NCI-H187 treated with DMSO at 0.1 percent for 48 hours (cell line): ENCODE measurements around the gene ZXDB.
"Not testable (repeated sequence)": the region's sequence is repeated elsewhere in the genome, so short reads cannot be mapped to it uniquely, and the experiment has no call there.

Experiments used
- DNase-seq: peaks from one replicate; lab custom pipeline; 2025; lab: John Stamatoyannopoulos, UW

ZXDB gene

DNA sequence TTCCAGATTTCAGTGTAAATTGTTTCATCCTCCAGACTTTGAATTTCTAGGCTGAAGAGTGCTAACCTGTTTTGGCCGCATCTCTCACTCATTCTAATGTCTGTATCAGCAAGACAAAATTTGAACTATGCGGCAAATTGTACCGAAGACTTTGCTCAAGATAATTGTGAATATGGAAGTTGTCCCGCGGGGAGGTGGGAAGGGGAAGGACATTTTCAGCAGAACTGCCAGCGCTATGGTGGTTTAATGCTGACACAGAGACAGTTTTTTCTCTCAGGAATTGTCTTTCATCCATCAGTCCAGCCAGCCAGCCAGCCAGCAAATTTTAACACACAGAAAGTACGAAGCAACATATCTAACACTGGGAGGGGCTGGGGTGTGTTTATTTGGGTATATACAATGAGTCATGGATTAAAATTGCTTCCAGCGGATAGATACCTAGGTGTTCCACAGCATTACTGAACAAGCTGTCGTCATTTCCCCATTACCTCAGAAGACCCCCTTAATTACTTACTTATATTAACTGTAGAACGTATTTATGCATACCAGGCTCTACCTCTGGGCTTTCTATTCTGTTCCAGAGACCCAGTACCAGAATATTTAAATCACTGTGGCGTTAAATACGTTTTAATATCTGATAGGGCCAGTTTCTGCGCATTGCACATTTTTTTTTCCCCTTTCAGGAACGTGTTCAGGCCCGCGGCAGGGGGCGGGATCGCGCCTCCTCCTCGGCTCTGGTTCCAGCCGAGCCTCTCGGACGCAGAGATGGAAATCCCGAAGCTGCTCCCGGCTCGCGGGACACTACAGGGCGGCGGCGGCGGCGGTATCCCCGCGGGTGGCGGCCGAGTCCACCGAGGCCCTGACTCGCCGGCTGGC is at the start of gene ZXDB:
TSS of gene ZXDB (plus strand) at position 728 of the 876 bp plus-strand sequence. CDS start at position 766, 38 bp downstream.
- not testable (repeated sequence) for DNase-seq

DNA sequence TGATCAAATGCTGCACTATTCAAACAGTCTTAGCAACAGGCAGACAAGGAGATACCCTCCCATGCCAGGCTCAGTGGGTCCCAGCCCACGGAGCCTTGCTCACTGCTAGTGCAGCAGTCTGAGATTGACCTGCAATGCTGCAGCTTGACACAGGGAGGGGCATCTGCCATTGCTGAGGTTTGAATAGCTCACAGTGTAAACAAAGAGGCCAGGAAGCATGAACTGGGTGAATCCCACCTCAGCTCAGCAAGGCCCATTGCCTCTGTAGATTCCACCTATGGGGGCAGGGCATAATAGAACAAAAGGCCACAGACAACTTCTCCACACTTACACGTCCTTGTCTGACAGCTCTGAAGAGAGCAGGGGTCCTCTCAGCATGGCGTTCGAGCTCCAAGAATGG is 26.6 kb upstream of the ZXDB start:
- no peak for DNase-seq

GRCh38 chrX:57573754-57574153 is 18.1 kb upstream of the ZXDB start:
- no peak for DNase-seq

DNA sequence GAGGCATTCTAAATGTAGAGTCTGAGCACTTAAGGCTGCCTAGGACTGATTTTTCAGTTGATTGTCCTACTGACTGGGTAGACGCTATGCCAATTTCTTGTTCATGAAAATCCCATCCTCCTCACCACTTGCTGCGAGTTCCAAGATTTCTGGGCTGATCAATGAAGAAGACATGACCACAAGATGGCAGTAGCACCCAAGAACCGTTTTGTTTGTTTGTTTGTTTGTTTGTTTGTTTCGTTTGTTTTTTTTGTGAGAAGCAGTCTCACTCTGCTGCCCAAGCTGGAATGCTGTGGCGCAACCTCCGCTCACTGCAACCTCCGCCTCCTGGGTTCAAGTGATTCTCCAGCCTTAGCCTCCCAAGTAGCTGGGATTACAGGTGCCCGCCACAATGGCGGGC is 8.9 kb upstream of the ZXDB start:
- not testable (repeated sequence) for DNase-seq

GRCh38 chrX:57583477-57583876 is 8.3 kb upstream of the ZXDB start:
- no peak for DNase-seq

- no peak for DNase-seq
Measured at GRCh38 chrX:57586360-57586759, 5.5 kb upstream of the ZXDB start.

DNA sequence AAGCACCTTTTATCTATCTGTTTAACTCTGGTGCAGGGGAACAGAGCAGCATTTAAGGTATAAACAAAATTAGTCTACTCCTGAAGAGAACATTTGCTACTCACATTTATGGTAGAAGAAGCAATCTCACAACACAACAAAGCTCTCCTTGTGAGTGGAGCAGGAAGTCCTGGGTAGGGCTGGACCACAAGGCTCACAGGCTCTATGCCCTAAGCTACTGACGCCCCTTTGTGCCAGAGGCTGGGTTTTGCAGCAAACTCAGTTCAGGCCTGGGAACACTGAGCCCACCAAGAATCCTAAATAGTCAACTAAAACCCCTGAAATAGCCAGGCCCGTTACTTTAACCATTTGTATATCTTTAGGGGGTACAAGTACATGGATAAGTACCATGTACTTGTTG is 4.7 kb upstream of the ZXDB start:
- no peak for DNase-seq

DNA sequence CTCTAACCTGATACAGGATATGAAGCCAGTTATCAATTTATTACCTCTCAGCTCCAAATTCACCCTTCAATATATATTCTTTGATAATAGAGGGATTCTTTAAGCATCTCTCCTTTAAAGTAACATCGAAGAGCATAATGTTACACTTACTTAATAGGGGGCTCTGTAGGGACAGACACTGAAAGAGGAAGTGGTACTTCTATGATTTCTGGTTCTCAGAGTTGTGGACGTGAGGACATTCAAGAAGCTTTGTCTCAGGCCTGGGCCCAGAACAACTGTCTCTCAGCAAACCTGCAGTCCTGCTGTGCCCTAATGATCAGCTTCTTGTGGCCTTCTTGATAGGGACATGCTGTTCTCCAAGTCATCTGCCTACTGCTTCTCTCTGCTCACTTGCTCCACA is 4.2 kb upstream of the ZXDB start:
- no peak for DNase-seq

DNA sequence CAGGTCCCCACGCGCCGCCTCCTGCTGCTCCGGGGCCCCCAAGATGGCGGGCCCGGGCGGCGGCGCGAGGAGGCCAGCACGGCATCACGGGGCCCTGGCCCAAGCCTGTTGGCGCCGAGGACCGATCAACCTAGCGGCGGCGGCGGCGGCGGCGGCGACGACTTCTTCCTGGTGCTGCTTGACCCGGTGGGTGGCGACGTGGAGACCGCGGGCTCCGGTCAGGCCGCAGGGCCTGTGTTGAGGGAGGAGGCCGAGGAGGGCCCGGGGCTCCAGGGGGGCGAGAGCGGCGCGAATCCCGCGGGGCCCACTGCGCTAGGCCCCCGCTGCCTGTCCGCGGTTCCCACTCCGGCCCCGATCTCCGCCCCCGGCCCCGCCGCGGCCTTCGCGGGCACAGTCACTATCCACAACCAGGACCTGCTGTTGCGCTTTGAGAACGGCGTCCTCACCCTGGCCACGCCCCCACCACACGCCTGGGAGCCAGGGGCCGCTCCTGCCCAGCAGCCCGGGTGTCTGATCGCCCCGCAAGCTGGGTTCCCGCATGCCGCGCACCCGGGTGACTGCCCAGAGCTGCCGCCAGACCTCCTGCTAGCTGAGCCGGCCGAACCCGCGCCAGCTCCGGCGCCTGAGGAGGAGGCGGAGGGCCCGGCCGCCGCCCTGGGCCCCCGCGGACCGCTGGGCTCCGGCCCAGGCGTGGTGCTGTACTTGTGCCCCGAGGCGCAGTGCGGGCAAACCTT is 516 bp downstream of the ZXDB start:
- not testable (repeated sequence) for DNase-seq

- not testable (repeated sequence) for DNase-seq
Measured at GRCh38 chrX:57592894-57593215, 1.0 kb downstream of the ZXDB start.

DNA sequence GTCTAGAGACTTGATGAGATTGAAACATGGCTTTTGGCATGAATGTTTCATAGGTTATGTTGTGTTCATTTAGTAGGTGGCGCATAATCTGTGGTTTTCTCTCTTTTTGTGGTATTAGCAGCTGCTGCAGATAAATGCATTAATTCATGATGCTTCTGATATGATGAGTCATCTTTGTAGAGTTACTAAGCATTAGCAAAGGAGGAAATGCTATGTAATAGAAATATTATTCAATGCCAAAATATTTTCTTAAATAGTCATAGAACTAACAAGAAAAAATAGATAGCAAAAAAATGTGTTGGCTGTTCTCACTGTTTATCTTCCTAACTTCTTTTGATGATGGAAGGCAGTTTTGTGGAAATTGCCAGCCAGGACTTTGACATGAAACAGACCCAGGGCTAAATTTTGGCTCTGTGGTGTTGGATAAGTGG is 3.6 kb downstream of the ZXDB start:
- no peak for DNase-seq

DNA sequence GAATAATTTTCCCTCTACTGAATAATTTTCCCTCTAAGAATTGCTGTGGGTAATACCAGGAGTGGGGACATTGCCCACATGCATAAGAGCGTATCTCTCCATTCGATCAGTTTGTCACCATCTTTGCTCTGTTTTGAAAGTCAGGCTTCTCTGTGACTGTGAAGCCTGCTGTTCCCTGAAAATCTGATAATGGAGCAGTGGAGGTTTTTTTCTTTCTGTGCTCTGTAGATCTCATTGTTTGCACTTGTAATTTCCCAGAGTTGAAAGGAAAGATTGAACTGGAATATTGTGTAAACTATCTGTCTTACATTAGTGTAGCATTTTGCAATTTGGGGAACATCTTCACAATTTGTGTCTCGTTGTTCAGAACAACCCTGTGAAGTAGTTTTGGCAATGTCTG is 4.3 kb downstream of the ZXDB start:
- no peak for DNase-seq

GRCh38 chrX:57596516-57596915 is 4.7 kb downstream of the ZXDB start:
- no peak for DNase-seq

- no peak for DNase-seq
Measured at GRCh38 chrX:57607295-57608187, 15.7 kb downstream of the ZXDB start.

DNA sequence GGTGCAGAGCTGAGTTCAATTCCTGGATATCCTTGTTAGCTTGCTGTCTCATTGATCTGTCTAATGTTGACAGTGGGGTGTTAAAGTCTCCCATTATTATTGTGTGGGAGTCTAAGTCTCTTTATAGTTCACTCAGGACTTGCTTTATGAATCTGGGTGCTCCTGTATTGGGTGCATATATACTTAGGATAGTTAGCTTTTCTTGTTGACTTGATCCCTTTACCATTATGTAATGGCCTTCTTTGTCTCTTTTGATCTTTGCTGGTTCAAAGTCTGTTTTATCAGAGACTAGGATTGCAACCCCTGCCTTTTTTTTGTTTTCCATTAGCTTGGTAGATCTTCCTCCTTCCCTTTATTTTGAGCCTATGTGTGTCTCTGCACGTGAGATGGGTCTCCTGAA is 21.5 kb downstream of the ZXDB start:
- DNase-seq: not testable (repeated sequence)

DNA sequence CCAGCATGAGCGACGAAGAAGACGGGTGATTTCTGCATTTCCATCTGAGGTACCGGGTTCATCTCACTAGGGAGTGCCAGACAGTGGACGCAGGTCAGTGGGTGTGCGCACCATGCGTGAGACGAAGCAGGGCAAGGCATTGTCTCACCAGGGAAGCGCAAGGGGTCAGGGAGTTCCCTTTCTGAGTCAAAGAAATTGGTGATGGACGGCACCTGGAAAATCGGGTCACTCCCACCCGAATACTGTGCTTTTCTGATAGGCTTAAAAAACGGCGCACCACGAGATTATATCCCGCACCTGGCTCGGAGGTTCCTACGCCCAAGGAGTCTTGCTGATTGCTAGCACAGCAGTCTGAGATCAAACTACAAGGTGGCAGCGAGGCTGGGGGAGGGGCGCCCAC is 37.6 kb downstream of the ZXDB start:
- DNase-seq: not testable (repeated sequence)

DNA sequence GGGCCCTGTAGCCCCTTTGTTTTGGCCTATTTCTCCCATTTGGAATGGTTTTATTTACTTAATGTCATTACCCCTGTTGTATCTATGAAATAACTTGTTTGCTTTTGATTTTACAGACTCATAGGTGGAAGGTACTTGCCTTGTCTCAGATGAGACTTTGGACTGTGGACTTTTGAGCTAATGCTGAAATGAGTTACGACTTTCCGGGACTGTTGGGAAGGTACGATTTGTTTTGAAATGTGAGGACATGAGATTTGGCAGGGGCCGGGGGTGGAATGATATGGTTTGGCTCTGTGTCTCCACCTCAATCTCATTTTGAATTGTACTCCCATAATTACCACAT is 48.8 kb downstream of the ZXDB start:
- DNase-seq: no peak

DNA sequence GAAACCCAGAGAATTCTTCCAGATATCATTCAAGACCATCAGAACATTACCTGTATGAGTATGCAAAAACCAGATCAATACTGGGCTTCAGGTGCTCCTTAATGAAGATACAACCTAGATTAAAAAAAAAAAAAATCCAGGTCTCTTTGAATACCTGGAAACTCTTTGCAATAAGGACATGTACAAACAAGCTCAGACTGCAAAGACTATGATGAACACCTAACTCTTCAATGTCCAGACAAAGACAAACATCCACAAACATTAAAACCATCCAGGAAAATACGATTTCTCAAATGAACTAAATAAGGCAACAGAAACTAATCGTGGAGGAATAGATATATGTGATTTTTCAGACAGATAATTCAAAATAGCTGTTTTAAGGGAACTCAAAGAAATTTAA is 49.5 kb downstream of the ZXDB start:
- no peak for DNase-seq

DNA sequence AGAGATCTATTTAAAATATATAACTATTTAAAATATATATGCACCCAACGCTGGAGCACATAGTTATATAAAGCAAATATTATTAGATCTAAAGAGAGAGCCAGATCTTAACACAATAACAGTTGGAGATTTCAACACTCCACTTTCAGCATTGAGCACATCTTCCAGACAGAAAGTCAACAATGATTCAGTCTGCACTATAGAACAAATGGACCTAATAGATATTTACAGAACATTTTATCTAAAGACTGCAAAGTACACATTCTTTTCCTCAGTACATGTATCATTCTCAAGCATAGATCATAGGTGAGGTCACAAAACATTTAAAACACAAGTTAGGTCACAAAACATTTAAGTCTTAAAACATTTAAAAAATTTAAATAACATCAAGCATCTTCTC is 51.9 kb downstream of the ZXDB start:
- no peak for DNase-seq

GRCh38 chrX:57647020-57647419 is 55.2 kb downstream of the ZXDB start:
- DNase-seq: no peak
